8988T (cell line): Measurements from ENCODE around the gene CCDC88B.
"Not testable (repeated sequence)": the region's sequence is repeated elsewhere in the genome, so short reads cannot be mapped to it uniquely, and the experiment has no call there.

Experiments used
- DNase-seq: peaks from one replicate; pipeline ENCODE4 v3.0.0; 2011

Gene CCDC88B

GRCh38 chr11:64323984-64324383 is 16.0 kb upstream of the CCDC88B start:
- not testable (repeated sequence) for DNase-seq

- no peak for DNase-seq
Observed at GRCh38 chr11:64324692-64325469, 15.1 kb upstream of the CCDC88B start.

- DNase-seq: no peak
Observed at GRCh38 chr11:64327375-64327774, 12.6 kb upstream of the CCDC88B start.

GRCh38 chr11:64327993-64328392 is 12.0 kb upstream of the CCDC88B start:
- no peak for DNase-seq

GRCh38 chr11:64330888-64331287 is 9.1 kb upstream of the CCDC88B start:
- no peak for DNase-seq

- DNase-seq: peak; percentile 88
Observed at GRCh38 chr11:64331569-64332371, 8.2 kb upstream of the CCDC88B start.

- no peak for DNase-seq
Observed at GRCh38 chr11:64333556-64333955, 6.4 kb upstream of the CCDC88B start.

- DNase-seq: peak; percentile 95
Observed at GRCh38 chr11:64334764-64335735, 5.0 kb upstream of the CCDC88B start.

- no peak for DNase-seq
Observed at GRCh38 chr11:64337538-64338249, 2.3 kb upstream of the CCDC88B start.

GRCh38 chr11:64338716-64339115 is 1.3 kb upstream of the CCDC88B start:
- DNase-seq: no peak

- DNase-seq: no peak
Observed at GRCh38 chr11:64339286-64339685, 718 bp upstream of the CCDC88B start.

- peak; percentile 45 for DNase-seq
Observed at GRCh38 chr11:64340671-64341335, 799 bp downstream of the CCDC88B start.

GRCh38 chr11:64341429-64341828 is 1.4 kb downstream of the CCDC88B start:
- no peak for DNase-seq

GRCh38 chr11:64341851-64342791 is 2.1 kb downstream of the CCDC88B start:
- DNase-seq: peak; percentile 99

GRCh38 chr11:64342869-64343745 is 3.1 kb downstream of the CCDC88B start:
- peak; percentile 85 for DNase-seq

- peak; percentile 90 for DNase-seq
Observed at GRCh38 chr11:64343767-64344559, 4.0 kb downstream of the CCDC88B start.

GRCh38 chr11:64344787-64345186 is 4.8 kb downstream of the CCDC88B start:
- no peak for DNase-seq

GRCh38 chr11:64347193-64347867 is 7.3 kb downstream of the CCDC88B start:
- peak; percentile 27 for DNase-seq
